Fibroblast of lung (primary cell): ENCODE results near the gene FCER2. TPM values are rescaled to one million over a fixed set of nuclear protein-coding genes. Genes with fewer than 3 reads are reported as not detected.

Source experiments
- DNase-seq, 2 donors: peaks; one replicate each; pipeline versions ENCODE4 v3.0.0 to v3.0.0-alpha.2; 2010; ENCODE audit warnings: low read depth in 2 of 2
- H2AFZ ChIP-seq: 2 replicates; pipeline ENCODE4 v1.5.1; 2012; ENCODE audit warnings: low read length, control low read depth, inconsistent platforms
- H3K27ac ChIP-seq: 2 replicates; pipeline ENCODE4 v1.5.1; 2011; ENCODE audit warnings: low read length, control low read depth; ENCODE audit not compliant: insufficient read depth
- H3K27me3 ChIP-seq: 2 replicates; pipeline ENCODE4 v1.5.1; 2011; ENCODE audit warnings: mild to moderate bottlenecking, low read length; ENCODE audit not compliant: control insufficient read depth, insufficient read depth
- H3K36me3 ChIP-seq: 2 replicates; pipeline ENCODE4 v1.5.1; 2011; ENCODE audit warnings: low read length; ENCODE audit not compliant: control insufficient read depth, insufficient read depth
- H3K4me1 ChIP-seq: 2 replicates; pipeline ENCODE4 v1.5.1; 2011; ENCODE audit warnings: low read length; ENCODE audit not compliant: control insufficient read depth, insufficient read depth; ENCODE audit errors: extremely low read depth
- H3K4me2 ChIP-seq: 2 replicates; pipeline ENCODE4 v1.5.1; 2011; ENCODE audit warnings: low read length, control low read depth; ENCODE audit not compliant: insufficient read depth; ENCODE audit errors: extremely low read depth
- H3K4me3 ChIP-seq, 4 experiments: fragments of 200-600 bp in 1 of 4; sonication (generic) in 1 of 4; replicated peaks in 1 of 4; 2 replicates each; pipeline ENCODE4 v1.5.1; 2011 to 2016; ENCODE audit warnings: low read length in 4 of 4, low read depth in 3 of 4, mild to moderate bottlenecking in 3 of 4, control low read depth in 2 of 4, inconsistent platforms in 1 of 4, mixed read lengths in 1 of 4; ENCODE audit not compliant: insufficient read depth in 1 of 4; ENCODE audit errors: control extremely low read depth in 1 of 4
- H3K79me2 ChIP-seq: 2 replicates; pipeline ENCODE4 v1.5.1; 2012; ENCODE audit warnings: mild to moderate bottlenecking, low read length, inconsistent platforms; ENCODE audit not compliant: control insufficient read depth, insufficient read depth
- H3K9ac ChIP-seq: 2 replicates; pipeline ENCODE4 v1.5.1; 2011; ENCODE audit warnings: mild to moderate bottlenecking, low read length, control low read depth; ENCODE audit not compliant: insufficient read depth
- H3K9me3 ChIP-seq: 2 replicates; pipeline ENCODE4 v1.5.1; 2012; ENCODE audit warnings: low read depth, low read length; ENCODE audit not compliant: control insufficient read depth, insufficient read depth
- H4K20me1 ChIP-seq: 2 replicates; pipeline ENCODE4 v1.5.1; 2011; ENCODE audit warnings: low read length; ENCODE audit not compliant: control insufficient read depth, insufficient read depth; ENCODE audit errors: extremely low read depth
- EZH2 ChIP-seq: IDR thresholded peaks from 2 replicates; pipeline ENCODE4 v1.5.1; 2012; ENCODE audit warnings: low read length, control low read depth, mild to moderate bottlenecking; ENCODE audit errors: missing control alignments
- polyA plus RNA-seq, 2 donors: library from polyadenylated mRNA; depleted of rRNA in 1 of 2; stranded (reverse) in 1 of 2; unstranded in 1 of 2; fragments of >200 nt; gene quantifications; 2 replicates each; pipeline ENCODE4 v1.2.1, GENCODE V29; 2011 to 2012; ENCODE audit warnings: missing spikeins in 1 of 2
- total RNA-seq: library from RNA; depleted of rRNA; stranded (reverse); fragments of >200 nt; gene quantifications from 2 replicates; pipeline ENCODE4 v1.2.1, GENCODE V29; 2014
- TF ChIP-seq, protein P1 (sequence below), 2 donors: IDR thresholded peaks in 1 of 2; conservative IDR thresholded peaks in 1 of 2; 1 replicate in 1 of 2; 2 replicates in 1 of 2; pipeline ENCODE4 v1.5.1; 2011 to 2012; ENCODE audit warnings: low read length in 2 of 2, control low read depth in 1 of 2, inconsistent platforms in 1 of 2, low read depth in 1 of 2, mild to moderate bottlenecking in 1 of 2

The FCER2 gene
- total and polyA plus RNA-seq, 2 donors (not counting 1 experiment from before 2014, with no cell fraction given), result not detected

- no peak for DNase-seq
- Histone ChIP-seq H4K20me1 (no peaks in the 10 kb centered on the region), H3K36me3 (no peaks in the 10 kb centered on the region), H3K4me3 (no peak overlapping the region), H3K9me3 (no peaks in the 10 kb centered on the region), H3K27ac (no peak overlapping the region), H3K79me2 (no peaks in the 10 kb centered on the region), H3K9ac (no peak overlapping the region), H3K4me1 (no peaks in the 10 kb centered on the region), H3K4me2 (no peak overlapping the region), H2AFZ (no peak overlapping the region), H3K27me3 (no peaks in the 10 kb centered on the region)
- TF ChIP-seq EZH2, result no peak
- TF ChIP-seq, protein P1, sequence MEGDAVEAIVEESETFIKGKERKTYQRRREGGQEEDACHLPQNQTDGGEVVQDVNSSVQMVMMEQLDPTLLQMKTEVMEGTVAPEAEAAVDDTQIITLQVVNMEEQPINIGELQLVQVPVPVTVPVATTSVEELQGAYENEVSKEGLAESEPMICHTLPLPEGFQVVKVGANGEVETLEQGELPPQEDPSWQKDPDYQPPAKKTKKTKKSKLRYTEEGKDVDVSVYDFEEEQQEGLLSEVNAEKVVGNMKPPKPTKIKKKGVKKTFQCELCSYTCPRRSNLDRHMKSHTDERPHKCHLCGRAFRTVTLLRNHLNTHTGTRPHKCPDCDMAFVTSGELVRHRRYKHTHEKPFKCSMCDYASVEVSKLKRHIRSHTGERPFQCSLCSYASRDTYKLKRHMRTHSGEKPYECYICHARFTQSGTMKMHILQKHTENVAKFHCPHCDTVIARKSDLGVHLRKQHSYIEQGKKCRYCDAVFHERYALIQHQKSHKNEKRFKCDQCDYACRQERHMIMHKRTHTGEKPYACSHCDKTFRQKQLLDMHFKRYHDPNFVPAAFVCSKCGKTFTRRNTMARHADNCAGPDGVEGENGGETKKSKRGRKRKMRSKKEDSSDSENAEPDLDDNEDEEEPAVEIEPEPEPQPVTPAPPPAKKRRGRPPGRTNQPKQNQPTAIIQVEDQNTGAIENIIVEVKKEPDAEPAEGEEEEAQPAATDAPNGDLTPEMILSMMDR (conservative IDR thresholded peaks at IDR 0.05 in 1 of 2, IDR thresholded peaks at IDR 0.05 in 1 of 2; ENCODE audit: low read depth in 1 of 2, low read length in 2 of 2), result no peak
Observed at GRCh38 chr19:7742991-7743390, 41.1 kb upstream of the FCER2 start.

GRCh38 chr19:7742575-7742974, 40.6 kb upstream of the FCER2 start:
- H3K4me2 ChIP-seq, result no peak overlapping the region

GRCh38 chr19:7740682-7741054, 38.7 kb upstream of the FCER2 start:
- no peaks in the 10 kb centered on the region for H3K36me3 ChIP-seq
- no peak for DNase-seq
- H3K4me2 ChIP-seq, result no peak overlapping the region
- no peak overlapping the region for H3K4me3 ChIP-seq
- no peaks in the 10 kb centered on the region for H4K20me1 ChIP-seq
- no peak overlapping the region for H3K27ac ChIP-seq
- no peak for TF ChIP-seq EZH2
- TF ChIP-seq, protein P1 (conservative IDR thresholded peaks at IDR 0.05 in 1 of 2, IDR thresholded peaks at IDR 0.05 in 1 of 2; ENCODE audit: low read depth in 1 of 2, low read length in 2 of 2), result no peak
- H3K9ac ChIP-seq, result no peak overlapping the region
- no peak overlapping the region for H2AFZ ChIP-seq
- H3K79me2 ChIP-seq, result no peaks in the 10 kb centered on the region
- H3K27me3 ChIP-seq, result no peaks in the 10 kb centered on the region
- no peaks in the 10 kb centered on the region for H3K9me3 ChIP-seq
- H3K4me1 ChIP-seq, result no peaks in the 10 kb centered on the region

More at GRCh38 chr19:7742575-7742974, 40.6 kb upstream of the FCER2 start:
- no peak for DNase-seq
- Histone ChIP-seq H3K9me3 (no peaks in the 10 kb centered on the region), H4K20me1 (no peaks in the 10 kb centered on the region), H2AFZ (no peak overlapping the region), H3K36me3 (no peaks in the 10 kb centered on the region), H3K4me3 (no peak overlapping the region), H3K79me2 (no peaks in the 10 kb centered on the region), H3K9ac (no peak overlapping the region), H3K4me1 (no peaks in the 10 kb centered on the region), H3K27me3 (no peaks in the 10 kb centered on the region), H3K27ac (no peak overlapping the region)
- TF ChIP-seq, protein P1 (conservative IDR thresholded peaks at IDR 0.05 in 1 of 2, IDR thresholded peaks at IDR 0.05 in 1 of 2; ENCODE audit: low read depth in 1 of 2, low read length in 2 of 2), result no peak
- TF ChIP-seq EZH2, result no peak
